Activated naive CD4-positive, alpha-beta T cell (primary cell): ENCODE measurements around the gene B4GALT4.
"Not testable (repeated sequence)": the region's sequence is repeated elsewhere in the genome, so short reads cannot be mapped to it uniquely, and the experiment has no call there.

Experiments
- DNase-seq, 4 experiments: peaks; one replicate each; lab custom pipeline; 2025; lab: John Stamatoyannopoulos, UW

Gene B4GALT4

GRCh38 chr3:119195151-119195476 lies 45.6 kb downstream of the B4GALT4 start:
- no peak for DNase-seq

DNA sequence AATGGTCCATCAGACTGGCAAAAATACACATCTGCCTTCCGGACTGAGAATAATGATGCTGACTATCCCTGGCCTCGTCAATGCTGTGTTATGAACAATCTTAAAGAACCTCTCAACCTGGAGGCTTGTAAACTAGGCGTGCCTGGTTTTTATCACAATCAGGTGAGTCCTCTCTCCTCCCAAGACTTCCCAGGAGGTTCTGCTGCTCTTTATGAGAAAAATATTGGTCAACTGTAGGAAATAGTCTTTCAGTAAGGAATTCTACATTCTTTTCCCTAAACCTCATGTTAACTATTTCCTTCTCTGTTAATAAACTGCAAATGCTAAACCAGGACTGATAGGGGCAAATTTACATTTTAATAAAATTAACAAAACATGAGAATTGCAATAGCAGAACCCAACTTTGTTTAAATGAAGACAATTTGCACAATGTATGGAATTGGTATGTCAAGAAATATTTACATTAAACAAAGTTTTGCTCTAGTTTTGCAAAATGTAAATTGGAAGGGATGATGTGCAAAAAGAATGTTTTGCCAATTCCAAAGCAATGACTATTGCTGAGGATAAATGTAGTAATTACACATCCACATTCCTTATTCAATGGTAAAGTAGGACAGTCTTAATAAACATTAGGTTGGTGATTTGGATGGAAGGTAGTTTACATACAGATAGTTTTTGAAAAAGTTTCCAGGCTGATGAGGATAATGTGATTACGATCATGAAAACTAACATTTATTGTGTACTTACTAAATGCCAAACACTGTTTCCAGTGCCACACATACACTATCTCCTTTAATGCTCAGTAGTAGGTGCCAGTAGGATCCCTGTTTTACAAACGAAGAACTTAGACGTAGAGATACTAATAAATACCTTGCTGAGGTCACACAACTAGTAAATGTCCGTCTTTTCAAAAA lies 46.2 kb downstream of the B4GALT4 start:
- DNase-seq: no peak

- DNase-seq: no peak
Observed at GRCh38 chr3:119191800-119192199, 48.9 kb downstream of the B4GALT4 start.

DNA sequence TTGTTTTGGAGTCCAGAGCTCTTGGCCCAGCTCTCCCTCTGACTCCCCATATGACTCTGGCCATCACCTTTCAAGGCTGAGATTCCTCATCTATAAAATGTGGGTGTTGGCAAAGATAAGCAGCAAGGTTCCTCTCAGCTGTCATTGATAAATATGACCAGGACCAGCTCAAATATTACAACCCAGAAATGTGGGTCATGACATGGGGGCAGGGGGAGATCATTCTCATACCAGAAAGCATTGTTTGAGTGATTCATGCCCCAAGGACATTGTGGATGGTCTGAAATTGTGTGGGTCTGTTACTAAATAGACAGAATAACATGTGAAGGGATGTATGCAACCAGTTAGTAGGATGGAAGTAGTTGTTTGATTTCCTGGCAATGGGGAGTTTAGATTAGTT lies 53.4 kb downstream of the B4GALT4 start:
- DNase-seq: no peak

- DNase-seq: no peak
Observed at GRCh38 chr3:119184796-119185570, 55.7 kb downstream of the B4GALT4 start.

DNA sequence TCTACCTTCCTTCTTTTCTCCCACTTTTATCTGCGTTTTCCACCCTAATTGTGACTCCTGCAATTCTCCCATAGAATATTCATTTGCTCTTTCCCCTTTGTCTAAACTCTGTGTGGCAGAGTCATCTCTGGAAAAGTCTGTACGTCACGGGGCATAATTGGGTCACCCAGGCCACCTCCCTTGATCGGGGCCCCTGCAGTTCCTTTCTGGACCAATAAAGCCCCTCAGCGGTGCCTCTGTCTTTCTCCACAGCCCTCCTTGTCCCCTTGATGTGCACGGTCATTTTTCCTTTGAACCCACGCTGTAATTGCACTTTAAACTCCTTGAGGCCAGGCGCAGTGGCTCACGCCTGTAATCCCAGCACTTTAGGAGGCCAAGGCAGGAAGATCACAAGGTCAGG lies 56.6 kb downstream of the B4GALT4 start:
- no peak for DNase-seq

GRCh38 chr3:119181765-119182164 lies 58.9 kb downstream of the B4GALT4 start:
- no peak for DNase-seq

GRCh38 chr3:119177321-119177720 lies 63.4 kb downstream of the B4GALT4 start:
- no peak for DNase-seq

DNA sequence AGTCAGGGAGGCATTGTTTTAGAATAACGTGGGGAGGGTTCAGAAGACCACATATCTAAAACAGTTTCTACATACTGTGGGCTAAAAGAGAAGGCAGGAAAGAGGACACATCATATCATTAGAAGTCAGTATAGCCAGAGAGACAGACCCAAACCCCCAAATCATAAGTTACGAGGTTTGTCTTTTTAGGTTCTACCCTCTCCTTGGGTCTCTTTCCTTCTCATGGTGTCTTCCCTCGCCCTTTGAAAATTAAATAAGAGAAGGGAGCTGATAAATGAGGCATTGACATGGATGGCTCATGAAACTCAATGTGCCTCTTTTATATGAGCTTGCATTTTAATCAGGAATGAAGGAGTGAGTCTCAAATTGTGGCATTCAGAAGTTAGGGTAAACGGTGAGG lies 63.9 kb downstream of the B4GALT4 start:
- DNase-seq: no peak

DNA sequence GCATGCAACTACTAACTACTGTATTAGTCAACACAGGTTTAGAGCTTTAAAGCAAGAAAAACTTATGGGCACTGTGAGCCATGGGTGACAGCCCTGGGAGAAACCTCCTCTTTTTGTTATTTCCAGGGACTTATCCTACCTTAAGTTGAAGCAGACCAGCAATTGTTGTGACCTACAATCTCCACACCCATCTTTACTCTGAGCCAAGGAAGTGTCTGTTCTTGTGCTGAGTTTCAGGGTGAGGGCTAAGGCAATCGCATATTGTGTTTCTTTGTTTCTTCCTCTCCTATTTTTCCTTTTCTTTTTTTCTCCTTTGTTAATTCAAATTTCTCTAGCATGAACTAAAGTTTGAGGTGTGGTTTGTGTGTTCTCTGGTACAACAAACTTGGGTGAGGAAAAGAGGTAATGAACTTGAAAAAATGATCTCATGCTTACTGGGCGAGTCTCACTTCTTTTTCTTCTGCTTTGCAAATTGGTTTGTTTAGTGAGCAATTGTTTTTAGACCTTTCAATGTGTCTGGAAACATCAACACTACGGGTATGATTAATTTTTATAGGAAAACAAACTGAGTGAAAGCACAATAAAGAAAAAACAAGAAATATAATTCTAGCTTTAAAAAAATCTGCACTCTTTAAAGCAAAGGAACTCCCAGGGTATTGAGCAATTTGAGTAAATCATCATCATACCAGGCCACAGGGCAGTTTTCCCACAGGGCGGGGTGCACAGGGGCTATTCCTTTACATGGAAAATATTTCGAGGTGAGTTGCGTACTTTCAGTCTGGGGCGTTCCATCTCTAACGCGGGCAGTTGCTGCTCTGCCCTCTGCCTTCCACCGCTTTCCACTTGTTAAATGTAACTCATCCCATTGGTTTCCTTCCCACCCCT lies 64.6 kb downstream of the B4GALT4 start:
- no peak for DNase-seq

- no peak for DNase-seq
Observed at GRCh38 chr3:119173325-119173724, 67.4 kb downstream of the B4GALT4 start, which contains the start of gene UPK1B. Gene UPK1B, plus strand, starts transcription at chr3:119173598. Its CDS starts 13,144 bp downstream, at chr3:119186742.

DNA sequence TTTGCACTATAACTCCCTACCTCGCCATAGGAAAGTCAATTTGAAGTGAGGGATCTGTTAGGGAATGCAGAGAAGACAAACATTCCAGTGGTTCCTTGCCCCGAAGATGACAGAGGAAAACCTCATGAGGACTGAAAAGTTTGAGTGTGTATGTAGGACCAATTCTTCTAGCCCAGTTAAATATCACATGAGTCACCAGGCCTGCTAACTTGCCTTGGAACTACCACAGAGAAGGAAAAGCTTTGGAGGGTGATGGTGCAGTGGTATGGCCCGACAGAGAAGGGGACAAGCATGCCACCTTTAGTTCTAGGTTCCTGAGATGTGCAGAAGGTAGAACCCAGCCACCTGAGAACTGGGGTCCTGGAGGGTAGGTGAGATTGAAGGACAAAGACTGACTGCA lies 69.9 kb downstream of the B4GALT4 start:
- DNase-seq: no peak

DNA sequence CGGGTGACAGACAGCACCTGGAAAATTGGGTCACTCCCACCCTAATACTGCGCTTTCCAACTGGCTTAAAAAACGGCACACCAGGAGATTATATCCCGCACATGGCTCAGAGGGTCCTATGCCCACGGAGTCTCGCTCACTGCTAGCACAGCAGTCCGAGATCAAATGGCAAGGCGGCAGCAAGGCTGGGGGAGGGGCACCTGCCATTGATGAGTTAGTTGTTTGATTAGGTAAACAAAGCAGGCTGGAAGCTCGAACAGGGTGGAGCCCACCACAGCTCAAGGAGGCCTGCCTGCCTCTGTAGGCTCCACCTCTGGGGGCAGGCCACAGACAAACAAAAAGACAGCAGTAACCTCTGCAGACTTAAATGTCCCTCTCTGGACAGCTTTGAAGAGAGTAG lies 75.9 kb downstream of the B4GALT4 start:
- DNase-seq: not testable (repeated sequence)
